Muscle layer of duodenum (tissue), 2 donors: ENCODE data around the gene SLC7A7.
"Not testable (repeated sequence)": the region's sequence is repeated elsewhere in the genome, so short reads cannot be mapped to it uniquely, and the experiment has no call there.

Experiments used
- H3K27ac ChIP-seq: one replicate; pipeline ENCODE4 v1.7.0; 2013; ENCODE audit warnings: mild to moderate bottlenecking, low read length
- H3K27me3 ChIP-seq: one replicate; pipeline ENCODE4 v1.7.0; 2013; ENCODE audit warnings: low read depth, mild to moderate bottlenecking, control low read depth, low read length
- H3K36me3 ChIP-seq, 2 donors: one replicate each; pipeline ENCODE4 v1.7.0; 2013; ENCODE audit warnings: low read length in 2 of 2, control low read depth in 1 of 2, mild to moderate bottlenecking in 1 of 2; ENCODE audit not compliant: insufficient read depth in 2 of 2, control insufficient read depth in 1 of 2
- H3K4me1 ChIP-seq, 2 donors: one replicate each; pipeline ENCODE4 v1.7.0; 2013; ENCODE audit warnings: low read length in 2 of 2, mild to moderate bottlenecking in 2 of 2, control low read depth in 1 of 2, moderate library complexity in 1 of 2; ENCODE audit not compliant: insufficient read depth in 2 of 2, control insufficient read depth in 1 of 2
- H3K4me3 ChIP-seq, 2 donors: one replicate each; pipeline ENCODE4 v1.7.0; 2013; ENCODE audit warnings: low read length in 2 of 2, low read depth in 1 of 2, mild to moderate bottlenecking in 1 of 2
- H3K9me3 ChIP-seq, 2 donors: one replicate each; pipeline ENCODE4 v1.7.0; 2013; ENCODE audit warnings: low read length in 2 of 2, control low read depth in 1 of 2, mild to moderate bottlenecking in 1 of 2; ENCODE audit not compliant: control insufficient read depth in 1 of 2
- donor health status: healthy.

Gene SLC7A7

DNA sequence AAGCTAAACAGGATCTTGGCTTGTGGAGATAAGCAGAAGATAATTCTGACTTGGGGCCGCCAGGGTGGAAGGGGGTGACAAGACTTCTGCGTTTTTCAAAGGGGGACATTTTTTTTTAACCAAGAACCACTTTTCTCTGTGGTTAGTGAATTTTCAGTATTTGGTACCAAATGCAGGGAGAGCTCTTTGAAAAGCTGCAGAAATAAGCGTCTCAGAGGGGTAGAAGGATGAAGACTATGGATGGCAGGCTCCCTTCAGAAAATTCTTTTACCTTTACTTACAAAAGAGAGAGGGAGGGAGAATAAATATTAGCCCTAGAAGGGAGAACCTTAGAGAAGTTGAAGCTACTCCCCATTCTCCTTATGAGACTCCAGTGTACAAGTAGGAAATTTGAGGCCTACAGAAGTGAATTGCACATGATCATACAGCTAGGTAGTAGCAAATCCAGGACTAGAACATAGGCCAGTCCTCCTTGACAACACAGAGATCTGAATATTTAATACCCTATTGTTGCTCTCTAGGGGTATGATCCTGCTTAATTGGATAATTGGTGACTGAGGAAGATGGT is 15.3 kb upstream of the SLC7A7 start:
- Histone ChIP-seq H3K4me1 (peaks cover 5 to 10% of the 10 kb centered on the region in 2 donors), H3K36me3 (peaks cover 5 to 18% of the 10 kb centered on the region in 2 donors), H3K27ac (peak overlapping the region; percentile 87), H3K9me3 (no peaks in the 10 kb centered on the region), H3K27me3 (no peaks in the 10 kb centered on the region), H3K4me3 (peak overlapping the region; percentile 91 to 97)

DNA sequence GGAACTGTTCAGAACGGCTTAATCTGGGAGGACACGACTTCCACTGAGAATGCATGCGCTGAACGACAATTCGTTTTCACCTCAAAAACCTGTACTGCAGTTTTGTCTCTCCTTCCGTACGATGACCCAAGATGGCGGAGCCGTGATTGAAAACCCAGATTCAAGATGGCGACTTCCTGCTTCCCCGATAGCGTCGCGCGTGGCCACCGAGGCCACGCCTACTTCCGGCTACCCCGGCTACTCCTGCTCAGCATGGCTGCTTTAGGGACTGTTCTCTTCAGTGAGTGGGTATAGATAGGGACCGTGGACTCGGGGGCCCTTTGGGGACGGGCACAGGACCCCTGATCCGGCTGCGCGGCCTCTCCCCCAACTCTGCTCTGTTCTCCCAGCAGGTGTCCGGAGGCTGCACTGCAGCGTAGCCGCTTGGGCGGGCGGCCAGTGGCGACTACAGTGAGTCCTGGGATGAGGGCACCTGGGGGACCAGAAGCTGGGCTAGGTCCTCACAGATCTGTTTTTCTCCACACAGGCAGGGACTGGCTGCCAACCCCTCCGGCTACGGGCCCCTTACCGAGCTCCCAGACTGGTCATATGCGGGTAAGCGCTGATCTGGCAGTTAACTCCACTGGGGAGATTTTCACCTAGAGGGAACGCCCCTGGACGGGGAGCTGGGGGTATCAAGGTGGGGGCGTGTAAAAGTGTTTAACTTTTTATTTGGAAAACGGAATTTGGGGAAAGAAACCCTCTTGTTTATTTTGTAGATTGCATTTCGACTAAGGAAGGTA is 14.6 kb upstream of the SLC7A7 start, which contains the start of gene MRPL52:
Gene MRPL52 (plus strand): TSS at position 227 of the 782 bp plus-strand sequence. CDS start 26 bp downstream, at position 253.
- peaks cover 5 to 18% of the 10 kb centered on the region in 2 donors for H3K36me3 ChIP-seq
- peak within 1 kb of the TSS; percentile 91 to 97 for H3K4me3 ChIP-seq
- H3K9me3 ChIP-seq, result no peaks in the 10 kb centered on the region
- H3K27me3 ChIP-seq, result no peaks in the 10 kb centered on the region
- peaks cover 5 to 10% of the 10 kb centered on the region in 2 donors for H3K4me1 ChIP-seq
- H3K27ac ChIP-seq, result peak within 1 kb of the TSS; percentile 87

GRCh38 chr14:22829076-22829660 is 13.9 kb upstream of the SLC7A7 start:
- not testable (repeated sequence) for H3K27me3 ChIP-seq, H3K9me3 ChIP-seq
- Histone ChIP-seq H3K4me3 (peak overlapping the region; percentile 91 to 97), H3K4me1 (peaks cover 5 to 10% of the 10 kb centered on the region in 2 donors), H3K36me3 (peaks cover 3 to 16% of the 10 kb centered on the region in 2 donors), H3K27ac (peak overlapping the region; percentile 87)

- no peak overlapping the region for H3K4me3 ChIP-seq
- peaks cover 11 to 14% of the 10 kb centered on the region in 2 donors for H3K4me1 ChIP-seq
- no peaks in the 10 kb centered on the region for H3K9me3 ChIP-seq
- H3K36me3 ChIP-seq, result no peaks in the 10 kb centered on the region
- no peak overlapping the region for H3K27ac ChIP-seq
- H3K27me3 ChIP-seq, result no peaks in the 10 kb centered on the region
Measured at GRCh38 chr14:22824711-22825359, 9.6 kb upstream of the SLC7A7 start.

DNA sequence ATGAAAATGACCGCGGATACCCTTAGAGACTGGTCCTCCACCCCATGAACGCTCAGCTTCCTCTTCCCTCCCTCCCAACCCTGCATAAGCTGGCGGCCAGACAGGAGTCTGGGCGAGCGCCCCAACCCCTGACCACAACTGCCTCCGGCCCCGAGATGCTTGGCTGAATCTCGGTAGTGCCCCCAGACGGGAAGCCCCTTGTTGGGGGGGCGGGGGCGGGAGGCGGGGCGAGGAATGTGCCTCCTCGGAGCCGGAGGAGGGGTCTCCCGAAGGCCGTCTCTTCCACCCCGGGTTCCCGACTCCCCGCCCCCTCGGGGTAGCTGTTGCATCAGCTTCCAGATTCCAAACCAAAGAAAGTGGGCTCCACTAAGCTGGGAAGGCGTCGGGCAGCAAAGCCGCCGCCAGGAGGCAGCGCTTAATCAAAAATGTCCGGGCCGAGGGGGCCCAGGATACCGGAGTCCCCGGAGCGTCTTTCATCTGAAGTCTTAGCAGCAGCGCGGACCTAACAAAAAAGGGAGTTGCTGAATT is 7.4 kb upstream of the SLC7A7 start:
- Histone ChIP-seq H3K27ac (peak overlapping the region; percentile 69), H3K4me1 (peaks cover 15 to 25% of the 10 kb centered on the region in 2 donors), H3K36me3 (peaks cover 0 to 3% of the 10 kb centered on the region in 2 donors), H3K4me3 (peak overlapping the region; percentile 54 to 62), H3K9me3 (no peaks in the 10 kb centered on the region), H3K27me3 (no peaks in the 10 kb centered on the region)

DNA sequence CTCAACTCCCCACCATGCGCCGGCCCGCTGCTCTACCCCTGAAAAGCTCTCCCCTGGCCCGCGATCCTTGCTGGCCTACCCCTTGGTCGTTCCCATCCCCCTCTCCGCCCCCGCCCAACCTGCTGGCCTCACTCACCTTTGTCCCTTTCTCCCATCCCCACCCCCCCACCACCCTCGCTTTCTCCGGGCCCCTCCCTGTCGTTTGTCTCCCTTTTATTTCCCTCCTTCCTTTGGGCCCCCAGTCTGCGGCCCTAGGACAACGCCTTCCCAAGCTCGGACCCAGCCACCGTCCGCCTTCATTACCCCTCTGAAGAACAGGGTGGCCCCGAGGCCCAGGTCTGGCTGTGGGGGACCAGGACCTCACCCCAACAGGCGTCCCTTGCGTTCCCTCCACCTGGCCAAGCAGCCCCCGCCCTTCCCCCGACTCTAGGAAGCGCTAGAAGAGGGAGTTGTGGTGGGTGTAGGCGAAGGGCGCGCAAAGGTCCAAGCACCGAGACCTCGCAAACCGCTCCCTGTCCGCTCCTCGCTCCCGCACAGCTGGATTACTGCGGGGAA is 6.9 kb upstream of the SLC7A7 start:
- no peaks in the 10 kb centered on the region for H3K9me3 ChIP-seq
- peaks cover 0 to 3% of the 10 kb centered on the region in 2 donors for H3K36me3 ChIP-seq
- H3K4me3 ChIP-seq, result peak overlapping the region; percentile 54 to 62
- H3K4me1 ChIP-seq, result peaks cover 15 to 25% of the 10 kb centered on the region in 2 donors
- H3K27ac ChIP-seq, result peak overlapping the region; percentile 51
- no peaks in the 10 kb centered on the region for H3K27me3 ChIP-seq

DNA sequence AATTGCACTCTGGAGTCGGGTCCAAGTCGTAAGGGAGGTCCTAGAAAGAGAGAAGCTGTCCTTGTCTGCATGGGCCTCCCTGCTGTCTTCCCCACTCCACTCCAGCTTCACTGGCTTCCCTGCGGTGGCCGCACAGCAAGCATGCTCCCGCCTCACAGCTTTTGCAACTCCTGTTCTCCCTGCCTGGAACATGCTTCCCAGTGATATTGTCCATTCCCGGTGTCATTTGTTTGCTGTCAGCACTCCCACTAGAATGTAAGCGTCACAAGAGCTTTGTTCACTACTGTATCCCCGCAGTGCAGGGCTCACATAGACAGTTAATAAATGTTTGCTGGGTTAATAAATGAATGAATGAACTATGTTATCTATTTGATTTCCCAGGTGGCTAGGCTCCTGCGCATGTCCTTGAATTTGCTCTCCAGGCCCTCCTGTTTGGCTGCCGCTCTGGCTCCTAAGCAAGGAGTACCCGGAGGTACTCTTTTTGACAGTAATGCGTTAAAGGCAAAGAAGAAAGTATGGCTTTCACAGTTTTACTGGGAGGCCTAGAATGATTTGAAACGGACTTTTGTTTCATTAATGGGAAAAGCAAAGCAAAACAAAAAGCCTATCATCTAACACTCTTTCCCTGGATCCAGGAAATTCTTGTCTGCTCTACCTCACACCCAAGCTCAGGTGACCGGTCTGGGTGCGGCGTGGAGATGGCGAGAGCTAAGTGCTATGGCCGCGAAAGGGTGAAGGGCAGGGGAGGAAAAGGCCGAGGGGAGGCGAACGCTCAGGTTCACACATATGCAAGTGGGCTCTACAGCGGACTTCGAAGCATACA is 6.2 kb upstream of the SLC7A7 start:
- Histone ChIP-seq H3K4me3 (no peak overlapping the region), H3K27ac (peak overlapping the region; percentile 47), H3K27me3 (no peaks in the 10 kb centered on the region), H3K36me3 (peaks cover 0 to 3% of the 10 kb centered on the region in 2 donors), H3K9me3 (no peaks in the 10 kb centered on the region), H3K4me1 (peaks cover 15 to 25% of the 10 kb centered on the region in 2 donors)

DNA sequence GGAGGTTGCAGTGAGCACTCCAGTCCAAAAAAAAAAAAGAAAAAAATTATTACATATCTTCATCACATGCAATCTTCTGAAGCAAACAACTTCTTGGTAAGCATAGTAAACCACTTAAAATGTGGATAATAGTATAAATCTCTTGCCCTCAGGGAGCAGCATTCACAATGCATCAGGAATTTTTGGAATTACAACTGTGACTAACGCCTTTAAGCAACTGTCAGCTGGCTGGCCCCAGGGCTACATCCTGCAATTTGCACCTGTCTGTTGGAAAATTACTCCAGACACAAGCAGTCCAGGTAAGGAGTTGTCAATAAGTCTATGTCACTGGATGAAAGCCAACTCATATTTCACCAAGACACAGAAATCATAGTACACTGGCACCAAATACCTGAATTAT is 5.5 kb upstream of the SLC7A7 start:
- Histone ChIP-seq H3K9me3 (no peaks in the 10 kb centered on the region), H3K27me3 (no peaks in the 10 kb centered on the region), H3K27ac (peak overlapping the region; percentile 47), H3K36me3 (peaks cover 0 to 3% of the 10 kb centered on the region in 2 donors), H3K4me3 (no peak overlapping the region), H3K4me1 (peaks cover 15 to 25% of the 10 kb centered on the region in 2 donors)

DNA sequence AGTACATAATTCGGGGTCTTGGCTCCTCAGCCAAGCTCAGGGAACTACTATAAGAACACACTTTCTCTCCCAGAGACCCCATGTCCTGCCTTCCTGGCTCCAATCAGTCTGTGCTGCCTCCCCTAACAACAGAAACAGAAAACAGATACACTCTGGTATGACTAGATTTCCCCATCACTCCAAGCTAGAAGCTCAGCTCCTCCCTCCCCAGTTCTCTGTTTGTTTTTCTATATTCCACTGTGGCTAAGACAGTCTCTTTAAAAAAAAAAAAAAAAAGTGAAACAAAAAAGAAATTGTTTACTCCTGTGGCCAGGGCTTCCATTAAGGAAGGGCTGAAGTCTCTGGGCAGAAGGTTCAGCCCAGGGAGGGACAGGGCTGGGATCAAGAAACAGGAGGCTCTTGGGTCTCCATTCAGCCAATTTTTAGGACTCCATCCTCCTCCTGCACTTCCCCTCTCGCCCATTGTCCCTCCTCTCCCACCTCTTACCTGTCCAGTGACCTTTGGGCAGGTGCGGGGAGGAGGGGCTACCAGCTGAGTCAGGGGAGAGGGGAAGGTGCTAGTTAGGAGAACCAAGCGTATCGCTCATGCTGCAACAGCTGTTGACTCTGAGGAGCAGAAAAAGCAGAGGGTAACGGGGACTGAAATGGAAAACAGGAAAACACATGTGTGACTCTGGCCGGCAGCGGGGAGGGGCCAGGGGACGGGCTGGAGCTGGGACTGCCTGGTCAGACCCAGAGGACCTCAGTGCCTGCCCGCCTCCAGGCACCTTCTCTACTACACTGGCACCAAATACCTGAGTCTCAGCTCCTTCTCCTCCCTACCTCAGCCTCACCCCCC is 4.1 kb upstream of the SLC7A7 start:
- H3K9me3 ChIP-seq, result no peaks in the 10 kb centered on the region
- peaks cover 0 to 3% of the 10 kb centered on the region in 2 donors for H3K36me3 ChIP-seq
- H3K4me1 ChIP-seq, result peaks cover 15 to 25% of the 10 kb centered on the region in 2 donors
- H3K4me3 ChIP-seq, result peak overlapping the region; percentile 47 to 50
- peak overlapping the region; percentile 75 for H3K27ac ChIP-seq
- H3K27me3 ChIP-seq, result no peaks in the 10 kb centered on the region
